Neural crest cell (in vitro differentiated cells): ENCODE data around the gene G0S2. TPM values are rescaled to one million over a fixed set of nuclear protein-coding genes. Genes with fewer than 3 reads are reported as not detected.
"Not testable (repeated sequence)": the region's sequence is repeated elsewhere in the genome, so short reads cannot be mapped to it uniquely, and the experiment has no call there.

Experiments used
- DNase-seq: peaks from one replicate; pipeline ENCODE4 v3.0.0; 2021; ENCODE audit warnings: low read depth, mixed read lengths, low spot score
- H3K27ac Mint-ChIP-seq: one replicate; pipeline ENCODE4 v1.8.0; 2021; ENCODE audit warnings: mild to moderate bottlenecking, mixed read lengths; ENCODE audit not compliant: unreplicated experiment
- H3K27me3 Mint-ChIP-seq: 2 replicates; pipeline ENCODE4 v1.8.0; 2021; ENCODE audit warnings: low read depth, mild to moderate bottlenecking, mixed read lengths
- H3K36me3 Mint-ChIP-seq: 2 replicates; pipeline ENCODE4 v1.8.0; 2021; ENCODE audit warnings: low read depth, mild to moderate bottlenecking, mixed read lengths
- H3K4me1 Mint-ChIP-seq: 2 replicates; pipeline ENCODE4 v1.8.0; 2021; ENCODE audit warnings: mixed read lengths
- H3K4me3 Mint-ChIP-seq: one replicate; pipeline ENCODE4 v1.8.0; 2021; ENCODE audit warnings: mild to moderate bottlenecking, mixed read lengths
- H3K9me3 Mint-ChIP-seq: 2 replicates; pipeline ENCODE4 v1.8.0; 2021; ENCODE audit warnings: mixed read lengths
- CTCF ChIP-seq: fragments of 200-600 bp; sonication (generic); conservative IDR thresholded peaks from 2 replicates; pipeline ENCODE4 v1.5.0; 2021; ENCODE audit warnings: antibody characterized with exemption, mild to moderate bottlenecking
- total RNA-seq: library from RNA; stranded (reverse); gene quantifications from 2 replicates; pipeline ENCODE4 v1.2.1, GENCODE V29; 2021

The G0S2 gene
- total RNA-seq, 1 donor from 2014 or later: 0.37 TPM

DNA sequence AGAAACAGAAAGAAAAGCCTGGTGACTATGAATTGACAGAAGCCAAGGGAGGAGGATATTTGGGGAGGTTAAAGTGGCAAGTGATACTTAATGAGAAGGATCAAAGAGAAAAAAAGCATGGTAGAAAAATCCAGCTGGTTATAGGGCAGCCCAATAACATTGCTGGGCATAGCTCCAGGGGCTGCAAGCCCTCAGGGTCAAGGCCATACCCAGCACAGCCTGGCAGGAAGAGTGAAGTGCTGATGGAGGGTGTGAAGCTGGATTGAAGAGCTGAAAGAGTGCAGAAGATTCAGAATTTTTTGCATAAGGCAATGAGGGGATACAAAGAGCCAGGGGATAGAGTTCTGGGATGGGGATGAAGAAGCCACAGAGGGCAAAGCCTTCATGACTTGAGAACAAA is 21.5 kb downstream of the G0S2 start:
- TF ChIP-seq CTCF: no peak
- no peaks in the 10 kb centered on the region for H3K4me1 Mint-ChIP-seq
- peaks cover 68% of the 10 kb centered on the region for H3K27me3 Mint-ChIP-seq
- H3K36me3 Mint-ChIP-seq: no peaks in the 10 kb centered on the region
- H3K27ac Mint-ChIP-seq: no peak overlapping the region
- H3K4me3 Mint-ChIP-seq: no peak overlapping the region
- no peak for DNase-seq
- no peaks in the 10 kb centered on the region for H3K9me3 Mint-ChIP-seq

GRCh38 chr1:209697126-209697525 is 21.9 kb downstream of the G0S2 start:
- no peaks in the 10 kb centered on the region for H3K9me3 Mint-ChIP-seq
- no peak for DNase-seq
- H3K27me3 Mint-ChIP-seq: peaks cover 71% of the 10 kb centered on the region
- H3K4me1 Mint-ChIP-seq: no peaks in the 10 kb centered on the region
- H3K4me3 Mint-ChIP-seq: no peak overlapping the region
- H3K27ac Mint-ChIP-seq: no peak overlapping the region
- H3K36me3 Mint-ChIP-seq: no peaks in the 10 kb centered on the region
- no peak for TF ChIP-seq CTCF

GRCh38 chr1:209700686-209701085 is 25.5 kb downstream of the G0S2 start:
- H3K4me3 Mint-ChIP-seq, H3K9me3 Mint-ChIP-seq, H3K36me3 Mint-ChIP-seq, H3K27ac Mint-ChIP-seq, H3K4me1 Mint-ChIP-seq, DNase-seq: not testable (repeated sequence)
- peaks cover 43% of the 10 kb centered on the region for H3K27me3 Mint-ChIP-seq

GRCh38 chr1:209702832-209703231 is 27.6 kb downstream of the G0S2 start:
- no peaks in the 10 kb centered on the region for H3K9me3 Mint-ChIP-seq
- H3K4me1 Mint-ChIP-seq: no peaks in the 10 kb centered on the region
- no peak for DNase-seq
- H3K27me3 Mint-ChIP-seq: peaks cover 38% of the 10 kb centered on the region
- no peak overlapping the region for H3K27ac Mint-ChIP-seq
- no peaks in the 10 kb centered on the region for H3K36me3 Mint-ChIP-seq
- H3K4me3 Mint-ChIP-seq: no peak overlapping the region
- TF ChIP-seq CTCF: no peak

DNA sequence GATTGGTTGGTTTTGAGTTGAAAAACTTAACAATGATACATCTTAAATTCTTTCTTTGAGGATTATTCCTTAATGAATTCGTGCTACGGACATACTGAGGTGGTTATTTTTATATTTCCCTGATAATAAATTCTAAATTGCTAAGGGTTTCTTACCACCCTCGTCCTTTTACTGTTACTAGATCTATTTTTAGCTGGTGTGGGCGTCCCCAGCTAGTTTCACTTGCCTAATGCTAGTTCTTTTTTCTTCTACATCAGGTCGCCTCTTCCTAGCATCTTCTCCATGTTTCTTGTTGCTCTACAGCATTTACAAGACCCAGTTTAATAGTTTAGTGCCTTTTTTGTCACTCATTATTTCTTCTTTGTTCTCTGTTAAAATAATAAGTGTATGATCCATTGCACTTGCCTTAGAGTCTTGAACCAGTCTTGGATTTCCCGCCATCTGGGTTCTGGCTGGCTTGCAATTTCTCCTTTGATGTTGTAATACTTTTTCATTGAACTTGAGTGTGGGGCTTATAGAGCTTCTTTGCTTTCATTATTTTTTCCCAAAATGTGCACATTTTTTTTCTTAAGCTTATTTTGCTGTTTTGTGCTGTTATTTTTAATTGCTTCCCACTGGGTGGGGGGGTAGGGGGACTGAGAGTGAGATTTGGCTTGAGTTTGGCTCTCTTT is 28.8 kb downstream of the G0S2 start:
- H3K27ac Mint-ChIP-seq: no peak overlapping the region
- no peaks in the 10 kb centered on the region for H3K4me1 Mint-ChIP-seq
- DNase-seq: no peak
- no peaks in the 10 kb centered on the region for H3K36me3 Mint-ChIP-seq
- TF ChIP-seq CTCF: no peak
- H3K4me3 Mint-ChIP-seq: no peak overlapping the region
- no peaks in the 10 kb centered on the region for H3K9me3 Mint-ChIP-seq
- H3K27me3 Mint-ChIP-seq: peaks cover 31% of the 10 kb centered on the region

- no peak for DNase-seq
- Mint-ChIP-seq H3K27me3 (peaks cover 31% of the 10 kb centered on the region), H3K27ac (no peak within 1 kb of the TSS), H3K4me3 (no peak within 1 kb of the TSS), H3K4me1 (no peaks in the 10 kb centered on the region), H3K36me3 (no peaks in the 10 kb centered on the region), H3K9me3 (no peaks in the 10 kb centered on the region)
- TF ChIP-seq CTCF: no peak
Observed at GRCh38 chr1:209704584-209704983, 29.4 kb downstream of the G0S2 start, which contains the start of gene HSD11B1. HSD11B1 (plus strand) TSS chr1:209704846; CDS start chr1:209704943, 97 bp downstream.
